Fibroblast of the aortic adventitia (primary cell): ENCODE measurements around the gene LAG3. TPM values are rescaled to one million over a fixed set of nuclear protein-coding genes. Genes with fewer than 3 reads are reported as not detected.

Source experiments
- DNase-seq: peaks from one replicate; pipeline ENCODE4 v3.0.0-alpha.2; 2010; ENCODE audit warnings: low read depth
- H3K4me3 ChIP-seq: 2 replicates; pipeline ENCODE4 v1.5.1; 2011; ENCODE audit warnings: low read depth, mild to moderate bottlenecking, control low read depth, low read length, moderate library complexity
- CTCF ChIP-seq: IDR thresholded peaks from 2 replicates; pipeline ENCODE4 v1.5.1; 2011; ENCODE audit warnings: mild to moderate bottlenecking, low read length, control low read depth, inconsistent platforms; ENCODE audit not compliant: insufficient read depth
- total RNA-seq: library from RNA; depleted of rRNA; stranded (reverse); fragments of >200 nt; gene quantifications from 2 replicates; pipeline ENCODE4 v1.2.3, GENCODE V29; 2012; ENCODE audit warnings: low replicate concordance

LAG3 gene
- total RNA-seq, 1 donor: not detected

GRCh38 chr12:6771509-6772330, 600 bp upstream of the LAG3 start:
- TF ChIP-seq CTCF: no peak
- H3K4me3 ChIP-seq: no peak overlapping the region
- no peak for DNase-seq

GRCh38 chr12:6772726-6773589, 638 bp downstream of the LAG3 start:
- H3K4me3 ChIP-seq: no peak overlapping the region
- TF ChIP-seq CTCF: no peak
- DNase-seq: no peak

GRCh38 chr12:6773590-6774351, 1.5 kb downstream of the LAG3 start:
- no peak for DNase-seq
- H3K4me3 ChIP-seq: no peak overlapping the region
- no peak for TF ChIP-seq CTCF

GRCh38 chr12:6774499-6775062, 2.3 kb downstream of the LAG3 start:
- DNase-seq: no peak
- TF ChIP-seq CTCF: no peak
- H3K4me3 ChIP-seq: no peak overlapping the region

GRCh38 chr12:6775185-6776174, 3.2 kb downstream of the LAG3 start:
- no peak overlapping the region for H3K4me3 ChIP-seq
- TF ChIP-seq CTCF: no peak
- DNase-seq: no peak
